Mucosa of descending colon (tissue), 3 donors: Measurements from ENCODE around the gene BTN3A1. TPM values are rescaled to one million over a fixed set of nuclear protein-coding genes. Genes with fewer than 3 reads are reported as not detected.

ENCODE experiments used
- ATAC-seq: fragments of 200-7000 bp; cut with Tn5 transposase; one replicate; pipeline ENCODE4 v1.9.1; 2020; ENCODE audit warnings: mild to moderate bottlenecking, moderate library complexity
- DNase-seq, 3 donors: peaks; one replicate each; pipeline ENCODE4 v3.0.0-alpha.2; 2020
- H3K36me3 ChIP-seq: fragments of 200-600 bp; one replicate; pipeline ENCODE4 v1.8.0; 2021; ENCODE audit warnings: low read depth, mild to moderate bottlenecking
- H3K4me1 ChIP-seq: fragments of 200-600 bp; one replicate; pipeline ENCODE4 v1.8.0; 2021; ENCODE audit warnings: low read depth, mild to moderate bottlenecking
- H3K4me3 ChIP-seq: fragments of 200-600 bp; one replicate; pipeline ENCODE4 v1.8.0; 2021; ENCODE audit warnings: mild to moderate bottlenecking
- H3K9me3 ChIP-seq: fragments of 200-600 bp; one replicate; pipeline ENCODE4 v1.8.0; 2021; ENCODE audit warnings: mild to moderate bottlenecking
- CTCF ChIP-seq: fragments of 200-600 bp; IDR thresholded peaks from one replicate; pipeline ENCODE4 v1.8.0; 2022; ENCODE audit warnings: antibody characterized with exemption, mild to moderate bottlenecking
- intact Hi-C, 2 donors: fragments of 100-400 bp; cut with DNase I in 1 of 2; cut with micrococcal nuclease in 1 of 2; formaldehyde crosslinking; loops; one replicate each; pipeline versions ENCODE4 v1.11.0 to v1.11.1; 2022; cut with DNase I, micrococcal nuclease
- total RNA-seq, 3 donors: library from RNA; stranded (reverse); fragmentation: NEBNext Ultra II Directional in 2 of 3; extraction: Animal tissue kit (Norgen Biotek cat#: 25700) in 2 of 3; gene quantifications; one replicate each; pipeline versions ENCODE4 v1.2.1 to v1.2.4, GENCODE V29; 2021 to 2023
- donor health status: DM: no; HTN: no; CAD: no; lungs with moderate emphysema.
- donor health status: DM: no; HTN: no; CAD: no.
- donor health status: DM: no; HTN: yes; CAD: no.

Gene BTN3A1
- total RNA-seq, 3 donors from 2014 or later, result 25.5 to 45.8 (median 34.4) TPM

GRCh38 chr6:26438000-26438399, 35.9 kb downstream of the BTN3A1 start:
- no peak for TF ChIP-seq CTCF
- Histone ChIP-seq H3K4me1 (peaks cover 7% of the 10 kb centered on the region), H3K4me3 (no peak overlapping the region), H3K9me3 (peaks cover 2% of the 10 kb centered on the region), H3K36me3 (no peaks in the 10 kb centered on the region)
- intact Hi-C loops, result no loop called here
- ATAC-seq, result no peak
- no peak for DNase-seq

- no peak for DNase-seq
- peak; percentile 41 for ATAC-seq
- intact Hi-C loops, result no loop called here
- Histone ChIP-seq H3K9me3 (no peaks in the 10 kb centered on the region), H3K4me3 (no peak overlapping the region), H3K36me3 (no peaks in the 10 kb centered on the region), H3K4me1 (peaks cover 7% of the 10 kb centered on the region)
- TF ChIP-seq CTCF, result no peak
These were observed 37.4 kb downstream of the BTN3A1 start for GRCh38 chr6:26439151-26440125.

GRCh38 chr6:26440977-26441358, 38.9 kb downstream of the BTN3A1 start:
- ATAC-seq (no peak), DNase-seq (no peak)
- H3K4me1 ChIP-seq, result peaks cover 7% of the 10 kb centered on the region
- peak overlapping the region; percentile 12 for H3K4me3 ChIP-seq
- no peak for TF ChIP-seq CTCF
- intact Hi-C loops, result no loop called here
- H3K9me3 ChIP-seq, result no peaks in the 10 kb centered on the region
- no peaks in the 10 kb centered on the region for H3K36me3 ChIP-seq

- H3K36me3 ChIP-seq, result no peaks in the 10 kb centered on the region
- DNase-seq, result no peak
- no peak overlapping the region for H3K4me3 ChIP-seq
- H3K4me1 ChIP-seq, result peaks cover 12% of the 10 kb centered on the region
- no peak for TF ChIP-seq CTCF
- no peaks in the 10 kb centered on the region for H3K9me3 ChIP-seq
- ATAC-seq, result no peak
- intact Hi-C loops, result no loop called here
These were observed 39.9 kb downstream of the BTN3A1 start for GRCh38 chr6:26441977-26442376.

- Histone ChIP-seq H3K4me1 (peaks cover 5% of the 10 kb centered on the region), H3K4me3 (no peak overlapping the region), H3K36me3 (no peaks in the 10 kb centered on the region), H3K9me3 (no peaks in the 10 kb centered on the region)
- no peak for TF ChIP-seq CTCF
- ATAC-seq, result peak; percentile 46
- intact Hi-C loops, result no loop called here
- DNase-seq, result no peak
These were observed 44.0 kb downstream of the BTN3A1 start for GRCh38 chr6:26445934-26446667.
